Liver (tissue), 9 donors: ENCODE measurements around the gene BLOC1S5. TPM values are rescaled to one million over a fixed set of nuclear protein-coding genes. Genes with fewer than 3 reads are reported as not detected.
A peak's percentile ranks its signal among the peaks of the same experiment; 100 is the strongest.

Source experiments
- DNase-seq: peaks from one replicate; pipeline ENCODE4 v3.0.0-alpha.2; 2017; ENCODE audit warnings: low spot score
- H3K27ac ChIP-seq, 2 donors: one replicate each; pipeline ENCODE4 v1.7.0; 2013; ENCODE audit warnings: inconsistent platforms in 2 of 2, low read length in 2 of 2, control low read depth in 1 of 2, low read depth in 1 of 2, mild to moderate bottlenecking in 1 of 2
- H3K27me3 ChIP-seq, 4 donors: one replicate each; pipeline versions ENCODE4 v1.6.1 to v1.7.0; 2013; ENCODE audit warnings: low read length in 3 of 4, inconsistent platforms in 1 of 4, mild to moderate bottlenecking in 1 of 4, moderate library complexity in 1 of 4; ENCODE audit not compliant: control insufficient read depth in 4 of 4, insufficient read depth in 4 of 4
- H3K36me3 ChIP-seq, 4 donors: one replicate each; pipeline versions ENCODE4 v1.6.1 to v1.7.0; 2013; ENCODE audit warnings: low read length in 3 of 4, mild to moderate bottlenecking in 3 of 4, low read depth in 1 of 4, moderate library complexity in 1 of 4; ENCODE audit not compliant: control insufficient read depth in 4 of 4, insufficient read depth in 3 of 4
- H3K4me1 ChIP-seq, 4 donors: one replicate each; pipeline versions ENCODE4 v1.6.1 to v1.7.0; 2013; ENCODE audit warnings: low read length in 3 of 4, mild to moderate bottlenecking in 3 of 4, moderate library complexity in 1 of 4; ENCODE audit not compliant: control insufficient read depth in 4 of 4, insufficient read depth in 4 of 4
- H3K4me3 ChIP-seq, 3 donors: one replicate each; pipeline versions ENCODE4 v1.6.1 to v1.7.0; 2013; ENCODE audit warnings: low read length in 3 of 3, control low read depth in 1 of 3, low read depth in 1 of 3, mild to moderate bottlenecking in 1 of 3
- H3K9ac ChIP-seq, 2 donors: one replicate each; pipeline ENCODE4 v1.7.0; 2013; ENCODE audit warnings: low read length in 2 of 2, mild to moderate bottlenecking in 2 of 2, moderate library complexity in 2 of 2, control low read depth in 1 of 2, low read depth in 1 of 2
- H3K9me3 ChIP-seq, 4 donors: one replicate each; pipeline versions ENCODE4 v1.6.1 to v1.7.0; 2013; ENCODE audit warnings: low read length in 3 of 4; ENCODE audit not compliant: control insufficient read depth in 4 of 4
- EGR1 ChIP-seq, 2 donors: IDR thresholded peaks; 2 replicates each; pipeline ENCODE4 v1.6.1; 2016 to 2018; ENCODE audit warnings: antibody characterized with exemption in 2 of 2, low read depth in 2 of 2
- FOXA2 ChIP-seq: IDR thresholded peaks from 2 replicates; pipeline ENCODE4 v1.6.1; 2016; ENCODE audit warnings: antibody characterized with exemption
- HNF4A ChIP-seq, 2 donors: conservative IDR thresholded peaks; 2 replicates each; pipeline ENCODE4 v1.6.1; 2016; ENCODE audit warnings: antibody characterized with exemption in 2 of 2, mild to moderate bottlenecking in 2 of 2
- HNF4G ChIP-seq: IDR thresholded peaks from 2 replicates; pipeline ENCODE4 v1.6.1; 2016; ENCODE audit warnings: antibody characterized with exemption
- JUND ChIP-seq, 2 donors: IDR thresholded peaks; 2 replicates each; pipeline ENCODE4 v1.6.1; 2016; ENCODE audit warnings: antibody characterized with exemption in 2 of 2
- NR2F2 ChIP-seq: IDR thresholded peaks from 2 replicates; pipeline ENCODE4 v1.6.1; 2016; ENCODE audit warnings: antibody characterized with exemption
- RAD21 ChIP-seq, 2 donors: IDR thresholded peaks; 2 replicates each; pipeline ENCODE4 v1.6.1; 2016; ENCODE audit warnings: antibody characterized with exemption in 2 of 2, mild to moderate bottlenecking in 2 of 2
- RXRA ChIP-seq, 2 donors: IDR thresholded peaks; 2 replicates each; pipeline ENCODE4 v1.6.1; 2017 to 2018; ENCODE audit warnings: antibody characterized with exemption in 2 of 2, mild to moderate bottlenecking in 1 of 2
- SP1 ChIP-seq: IDR thresholded peaks from 2 replicates; pipeline ENCODE4 v1.6.1; 2018; ENCODE audit warnings: antibody characterized with exemption, mild to moderate bottlenecking
- YY1 ChIP-seq: IDR thresholded peaks from 2 replicates; pipeline ENCODE4 v1.6.1; 2016; ENCODE audit warnings: antibody characterized with exemption, mild to moderate bottlenecking
- WGBS: extraction: QIAGEN DNeasy Blood & Tissue Kit; methylation state at CpG from one replicate; pipeline ENCODE4 v1.1.7; 2013; 5-methylcytosine and 5-hydroxymethylcytosine counted together
- polyA plus RNA-seq, 2 donors: library from polyadenylated mRNA; stranded (reverse) in 1 of 2; unstranded in 1 of 2; fragments of 200-250 nt in 1 of 2; fragments of >200 nt in 1 of 2; fragmentation: Nextera tagmentation in 1 of 2; extraction: Ambion mirVana in 1 of 2; gene quantifications; one replicate each; pipeline versions ENCODE4 v1.2.1 to v1.2.3, GENCODE V29; 2013 to 2015
- total RNA-seq, 2 donors: library from RNA; depleted of rRNA; stranded (reverse); fragments of >200 nt; gene quantifications; one replicate each; pipeline ENCODE4 v1.2.3, GENCODE V29; 2014
- TF ChIP-seq, protein P1 (sequence below): IDR thresholded peaks from 2 replicates; pipeline ENCODE4 v1.6.1; 2016; ENCODE audit warnings: antibody characterized with exemption
- TF ChIP-seq, protein P2 (sequence below): IDR thresholded peaks from 2 replicates; pipeline ENCODE4 v1.6.1; 2016; ENCODE audit warnings: antibody characterized with exemption
- TF ChIP-seq, protein P3 (sequence below): fragments of 150-350 bp; IDR thresholded peaks from 2 replicates; pipeline ENCODE4 v1.5.1; 2017; ENCODE audit warnings: improper control_type of control experiment, low read depth, low read length; ENCODE audit not compliant: missing input control
- TF ChIP-seq, protein P4 (sequence below): IDR thresholded peaks from 2 replicates; pipeline ENCODE4 v1.6.1; 2016; ENCODE audit warnings: antibody characterized with exemption, mild to moderate bottlenecking
- donor health status: healthy.
- donor health status: healthy.
- donor health status: healthy.
- donor health status: healthy.
- donor health status: healthy.

The BLOC1S5 gene
- total and polyA plus RNA-seq, 4 donors, result 5.2 to 11.1 (median 7.1) TPM

DNA sequence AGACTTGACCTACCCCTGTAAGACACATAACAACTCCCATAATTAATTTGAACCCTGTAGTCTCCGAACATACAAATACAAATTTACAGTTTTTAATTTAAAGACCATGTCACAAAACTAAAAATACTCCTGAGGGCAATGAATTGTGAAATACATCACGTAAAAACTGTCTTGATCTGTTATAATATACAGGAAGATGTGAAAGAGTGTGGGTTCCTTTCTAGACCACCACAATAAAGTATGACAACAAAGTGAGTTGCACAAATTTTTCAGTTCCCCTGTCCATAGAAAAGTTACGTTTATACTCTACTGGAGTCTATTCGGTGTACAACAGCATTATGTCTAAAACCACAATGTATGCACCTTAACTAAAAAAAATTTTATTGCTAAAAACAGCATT, 11.0 kb upstream of the BLOC1S5 start:
- WGBS, result 91% methylated on average over 4 of the region's 4 CpGs
- TF ChIP-seq RAD21 (IDR thresholded peaks at IDR 0.05) (no peak), EGR1 (IDR thresholded peaks at IDR 0.05; ENCODE audit: low read depth in 2 of 2) (no peak), FOXA2 (no peak)
- TF ChIP-seq, protein P1, sequence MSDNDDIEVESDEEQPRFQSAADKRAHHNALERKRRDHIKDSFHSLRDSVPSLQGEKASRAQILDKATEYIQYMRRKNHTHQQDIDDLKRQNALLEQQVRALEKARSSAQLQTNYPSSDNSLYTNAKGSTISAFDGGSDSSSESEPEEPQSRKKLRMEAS, result no peak
- Histone ChIP-seq H3K9me3 (no peaks in the 10 kb centered on the region), H3K4me1 (peaks cover 3 to 20% (median 14%) of the 10 kb centered on the region in 4 donors), H3K9ac (no peak overlapping the region), H3K27ac (no peak overlapping the region), H3K27me3 (no peaks in the 10 kb centered on the region), H3K36me3 (no peaks in the 10 kb centered on the region), H3K4me3 (no peak overlapping the region)
- no peak for DNase-seq

DNA sequence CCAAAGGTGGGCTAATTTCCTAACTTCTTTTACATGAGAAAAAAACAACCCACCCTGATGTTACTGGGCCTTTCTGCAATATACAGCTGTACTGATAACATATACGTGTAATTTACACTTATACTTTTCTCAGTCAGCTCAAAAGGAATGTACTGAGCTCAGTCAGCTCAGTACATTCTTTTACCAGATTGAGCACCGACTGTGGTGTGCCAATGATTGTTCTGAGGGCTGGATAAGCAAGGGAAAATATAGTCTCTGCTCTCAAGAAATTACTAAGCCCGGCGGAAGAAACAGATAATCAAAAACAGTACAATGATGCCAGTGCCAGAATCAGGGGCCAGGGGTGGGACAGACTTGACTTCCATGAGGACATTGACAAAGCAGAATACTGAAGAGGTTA, 10.0 kb upstream of the BLOC1S5 start:
- WGBS, result 75% methylated on average over 4 of the region's 4 CpGs
- TF ChIP-seq SP1 (no peak), HNF4G (no peak), FOXA2 (no peak)

DNA sequence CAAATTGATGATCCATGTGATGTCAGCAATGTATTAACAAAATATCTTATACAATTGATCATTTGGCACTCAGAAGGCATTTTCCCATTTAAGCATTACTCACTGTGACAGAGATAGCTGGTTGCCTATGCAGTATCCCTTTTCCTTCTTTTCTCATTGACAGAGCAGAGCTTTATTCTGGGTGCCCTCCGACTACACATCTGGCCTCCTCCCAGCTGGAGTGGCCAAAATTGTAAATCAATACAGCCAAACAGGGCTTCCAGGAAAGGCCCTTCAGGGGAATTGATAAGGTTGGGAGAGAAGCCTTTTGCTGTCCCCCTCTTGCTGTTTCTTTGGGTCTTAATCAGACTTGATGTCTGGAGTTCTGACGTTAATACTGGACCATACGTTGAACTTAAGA, 9.6 kb upstream of the BLOC1S5 start:
- Histone ChIP-seq H3K27me3 (no peaks in the 10 kb centered on the region), H3K9me3 (no peaks in the 10 kb centered on the region), H3K9ac (no peak overlapping the region), H3K27ac (no peak overlapping the region), H3K4me3 (no peak overlapping the region), H3K36me3 (no peaks in the 10 kb centered on the region), H3K4me1 (peaks cover 3 to 13% (median 9%) of the 10 kb centered on the region in 4 donors)
- TF ChIP-seq HNF4A (conservative IDR thresholded peaks at IDR 0.05) (peak in 1 of 2 donors; percentile 21), SP1 (peak; percentile 11), RAD21 (IDR thresholded peaks at IDR 0.05) (peak in 1 of 2 donors; percentile 23)
- TF ChIP-seq, protein P2, sequence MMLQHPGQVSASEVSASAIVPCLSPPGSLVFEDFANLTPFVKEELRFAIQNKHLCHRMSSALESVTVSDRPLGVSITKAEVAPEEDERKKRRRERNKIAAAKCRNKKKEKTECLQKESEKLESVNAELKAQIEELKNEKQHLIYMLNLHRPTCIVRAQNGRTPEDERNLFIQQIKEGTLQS, result no peak
- no peak for DNase-seq
- 34% methylated on average over 3 of the region's 3 CpGs for WGBS

More for the DNA sequence above, 10.0 kb upstream of the BLOC1S5 start:
- Histone ChIP-seq H3K4me1 (peaks cover 3 to 15% (median 9%) of the 10 kb centered on the region in 4 donors), H3K9me3 (no peaks in the 10 kb centered on the region), H3K27me3 (no peaks in the 10 kb centered on the region), H3K36me3 (no peaks in the 10 kb centered on the region), H3K4me3 (no peak overlapping the region), H3K9ac (no peak overlapping the region), H3K27ac (no peak overlapping the region)
- DNase-seq, result no peak

DNA sequence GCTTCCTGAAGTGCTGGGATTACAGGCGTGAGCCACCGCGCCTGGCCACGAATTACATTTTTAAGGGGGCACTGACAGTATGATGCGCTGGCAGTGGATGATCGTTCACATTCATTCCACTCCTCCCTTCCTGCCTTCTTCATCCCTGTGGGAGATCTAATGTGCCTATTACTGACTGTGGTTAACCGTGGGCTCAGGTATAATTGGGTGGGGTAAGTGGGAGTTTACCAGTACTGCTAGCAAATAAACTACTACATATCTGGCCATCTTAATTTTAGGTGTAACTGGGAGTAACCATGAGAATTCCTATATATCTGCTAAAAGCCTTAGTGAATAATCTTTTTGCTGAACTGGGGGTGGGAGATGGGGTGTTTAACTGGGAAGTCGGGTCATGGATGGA, 6.5 kb upstream of the BLOC1S5 start:
- H3K36me3 ChIP-seq, result no peaks in the 10 kb centered on the region
- WGBS, result 93% methylated on average over 8 of the region's 8 CpGs
- DNase-seq, result no peak
- TF ChIP-seq NR2F2 (no peak), SP1 (no peak), HNF4G (no peak), EGR1 (IDR thresholded peaks at IDR 0.05; ENCODE audit: low read depth in 2 of 2) (no peak), YY1 (no peak), RXRA (IDR thresholded peaks at IDR 0.05) (no peak), RAD21 (IDR thresholded peaks at IDR 0.05) (no peak), JUND (IDR thresholded peaks at IDR 0.05) (no peak), HNF4A (conservative IDR thresholded peaks at IDR 0.05) (no peak)
- TF ChIP-seq, protein P2, result no peak
- TF ChIP-seq, protein P1, result no peak
- TF ChIP-seq, protein P3, sequence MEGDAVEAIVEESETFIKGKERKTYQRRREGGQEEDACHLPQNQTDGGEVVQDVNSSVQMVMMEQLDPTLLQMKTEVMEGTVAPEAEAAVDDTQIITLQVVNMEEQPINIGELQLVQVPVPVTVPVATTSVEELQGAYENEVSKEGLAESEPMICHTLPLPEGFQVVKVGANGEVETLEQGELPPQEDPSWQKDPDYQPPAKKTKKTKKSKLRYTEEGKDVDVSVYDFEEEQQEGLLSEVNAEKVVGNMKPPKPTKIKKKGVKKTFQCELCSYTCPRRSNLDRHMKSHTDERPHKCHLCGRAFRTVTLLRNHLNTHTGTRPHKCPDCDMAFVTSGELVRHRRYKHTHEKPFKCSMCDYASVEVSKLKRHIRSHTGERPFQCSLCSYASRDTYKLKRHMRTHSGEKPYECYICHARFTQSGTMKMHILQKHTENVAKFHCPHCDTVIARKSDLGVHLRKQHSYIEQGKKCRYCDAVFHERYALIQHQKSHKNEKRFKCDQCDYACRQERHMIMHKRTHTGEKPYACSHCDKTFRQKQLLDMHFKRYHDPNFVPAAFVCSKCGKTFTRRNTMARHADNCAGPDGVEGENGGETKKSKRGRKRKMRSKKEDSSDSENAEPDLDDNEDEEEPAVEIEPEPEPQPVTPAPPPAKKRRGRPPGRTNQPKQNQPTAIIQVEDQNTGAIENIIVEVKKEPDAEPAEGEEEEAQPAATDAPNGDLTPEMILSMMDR, result no peak
- TF ChIP-seq, protein P4, sequence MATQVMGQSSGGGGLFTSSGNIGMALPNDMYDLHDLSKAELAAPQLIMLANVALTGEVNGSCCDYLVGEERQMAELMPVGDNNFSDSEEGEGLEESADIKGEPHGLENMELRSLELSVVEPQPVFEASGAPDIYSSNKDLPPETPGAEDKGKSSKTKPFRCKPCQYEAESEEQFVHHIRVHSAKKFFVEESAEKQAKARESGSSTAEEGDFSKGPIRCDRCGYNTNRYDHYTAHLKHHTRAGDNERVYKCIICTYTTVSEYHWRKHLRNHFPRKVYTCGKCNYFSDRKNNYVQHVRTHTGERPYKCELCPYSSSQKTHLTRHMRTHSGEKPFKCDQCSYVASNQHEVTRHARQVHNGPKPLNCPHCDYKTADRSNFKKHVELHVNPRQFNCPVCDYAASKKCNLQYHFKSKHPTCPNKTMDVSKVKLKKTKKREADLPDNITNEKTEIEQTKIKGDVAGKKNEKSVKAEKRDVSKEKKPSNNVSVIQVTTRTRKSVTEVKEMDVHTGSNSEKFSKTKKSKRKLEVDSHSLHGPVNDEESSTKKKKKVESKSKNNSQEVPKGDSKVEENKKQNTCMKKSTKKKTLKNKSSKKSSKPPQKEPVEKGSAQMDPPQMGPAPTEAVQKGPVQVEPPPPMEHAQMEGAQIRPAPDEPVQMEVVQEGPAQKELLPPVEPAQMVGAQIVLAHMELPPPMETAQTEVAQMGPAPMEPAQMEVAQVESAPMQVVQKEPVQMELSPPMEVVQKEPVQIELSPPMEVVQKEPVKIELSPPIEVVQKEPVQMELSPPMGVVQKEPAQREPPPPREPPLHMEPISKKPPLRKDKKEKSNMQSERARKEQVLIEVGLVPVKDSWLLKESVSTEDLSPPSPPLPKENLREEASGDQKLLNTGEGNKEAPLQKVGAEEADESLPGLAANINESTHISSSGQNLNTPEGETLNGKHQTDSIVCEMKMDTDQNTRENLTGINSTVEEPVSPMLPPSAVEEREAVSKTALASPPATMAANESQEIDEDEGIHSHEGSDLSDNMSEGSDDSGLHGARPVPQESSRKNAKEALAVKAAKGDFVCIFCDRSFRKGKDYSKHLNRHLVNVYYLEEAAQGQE, result no peak

More for the DNA sequence above, 6.5 kb upstream of the BLOC1S5 start:
- H3K9ac ChIP-seq, result no peak overlapping the region
- no peak overlapping the region for H3K4me3 ChIP-seq
- peaks cover 3 to 13% (median 9%) of the 10 kb centered on the region in 4 donors for H3K4me1 ChIP-seq
- no peak overlapping the region for H3K27ac ChIP-seq
- no peaks in the 10 kb centered on the region for H3K9me3 ChIP-seq
- H3K27me3 ChIP-seq, result no peaks in the 10 kb centered on the region
